ENCODE measurements around the gene SSR4.

SSR4 gene

GRCh38 chrX:153830640-153831428 is 36.4 kb downstream of the SSR4 start:
- TF ChIP-seq MYC (IDR thresholded peaks at IDR 0.05; ENCODE audit: low read depth, low read length) (no peak), MAX (IDR thresholded peaks at IDR 0.05; ENCODE audit: low read depth, low read length) (no peak), POLR2A (IDR thresholded peaks at IDR 0.05; ENCODE audit: extremely low read depth, insufficient read length) (no peak), CTCF (IDR thresholded peaks at IDR 0.05; ENCODE audit: low read depth, low read length) (no peak)
- no peak overlapping the region for H3K4me3 ChIP-seq (ENCODE audit: low read depth, low read length)
- no peak for DNase-seq (ENCODE audit: low read depth)

GRCh38 chrX:153831429-153832150 is 37.1 kb downstream of the SSR4 start:
- peak; percentile 77 for DNase-seq (ENCODE audit: low read depth)
- H3K4me3 ChIP-seq (ENCODE audit: low read depth, low read length): no peak overlapping the region
- TF ChIP-seq MAX (IDR thresholded peaks at IDR 0.05; ENCODE audit: low read depth, low read length): no peak
- TF ChIP-seq CTCF (IDR thresholded peaks at IDR 0.05; ENCODE audit: low read depth, low read length): no peak
- TF ChIP-seq MYC (IDR thresholded peaks at IDR 0.05; ENCODE audit: low read depth, low read length): no peak
- TF ChIP-seq POLR2A (IDR thresholded peaks at IDR 0.05; ENCODE audit: extremely low read depth, insufficient read length): no peak

- TF ChIP-seq MAX (IDR thresholded peaks at IDR 0.05; ENCODE audit: low read depth, low read length) (no peak), POLR2A (IDR thresholded peaks at IDR 0.05; ENCODE audit: extremely low read depth, insufficient read length) (no peak), MYC (IDR thresholded peaks at IDR 0.05; ENCODE audit: low read depth, low read length) (no peak), CTCF (IDR thresholded peaks at IDR 0.05; ENCODE audit: low read depth, low read length) (no peak)
These were observed 38.3 kb downstream of the SSR4 start for GRCh38 chrX:153832728-153833127.

GRCh38 chrX:153836921-153837320 is 42.5 kb downstream of the SSR4 start:
- no peak for DNase-seq (ENCODE audit: low read depth)
- no peak overlapping the region for H3K4me3 ChIP-seq (ENCODE audit: low read depth, low read length)
- TF ChIP-seq POLR2A (IDR thresholded peaks at IDR 0.05; ENCODE audit: extremely low read depth, insufficient read length) (no peak), CTCF (IDR thresholded peaks at IDR 0.05; ENCODE audit: low read depth, low read length) (no peak), MAX (IDR thresholded peaks at IDR 0.05; ENCODE audit: low read depth, low read length) (no peak), MYC (IDR thresholded peaks at IDR 0.05; ENCODE audit: low read depth, low read length) (no peak)

More at GRCh38 chrX:153832728-153833127, 38.3 kb downstream of the SSR4 start:
- no peak for DNase-seq (ENCODE audit: low read depth)
- H3K4me3 ChIP-seq (ENCODE audit: low read depth, low read length): no peak overlapping the region

- TF ChIP-seq MAX (IDR thresholded peaks at IDR 0.05; ENCODE audit: low read depth, low read length) (no peak), POLR2A (IDR thresholded peaks at IDR 0.05; ENCODE audit: extremely low read depth, insufficient read length) (no peak), MYC (IDR thresholded peaks at IDR 0.05; ENCODE audit: low read depth, low read length) (no peak), CTCF (IDR thresholded peaks at IDR 0.05; ENCODE audit: low read depth, low read length) (no peak)
- no peak for DNase-seq (ENCODE audit: low read depth)
- H3K4me3 ChIP-seq (ENCODE audit: low read depth, low read length): no peak overlapping the region
These were observed 50.1 kb downstream of the SSR4 start for GRCh38 chrX:153844509-153845082.
